C4-2B (cell line): ENCODE results near the gene CEL.

ENCODE experiments used
- H3K27ac ChIP-seq: fragments of 450-650 bp; 2 replicates; pipeline ENCODE4 v1.5.1; 2017
- CTCF ChIP-seq: fragments of 450-650 bp; conservative IDR thresholded peaks from 2 replicates; pipeline ENCODE4 v1.5.1; 2017; ENCODE audit warnings: mild to moderate bottlenecking
- ZFX ChIP-seq: fragments of 450-650 bp; IDR thresholded peaks from 2 replicates; pipeline ENCODE4 v1.6.1; 2017

CEL gene

GRCh38 chr9:133107245-133107722 lies 45.5 kb downstream of the CEL start:
- TF ChIP-seq CTCF (no peak), ZFX (no peak)

DNA sequence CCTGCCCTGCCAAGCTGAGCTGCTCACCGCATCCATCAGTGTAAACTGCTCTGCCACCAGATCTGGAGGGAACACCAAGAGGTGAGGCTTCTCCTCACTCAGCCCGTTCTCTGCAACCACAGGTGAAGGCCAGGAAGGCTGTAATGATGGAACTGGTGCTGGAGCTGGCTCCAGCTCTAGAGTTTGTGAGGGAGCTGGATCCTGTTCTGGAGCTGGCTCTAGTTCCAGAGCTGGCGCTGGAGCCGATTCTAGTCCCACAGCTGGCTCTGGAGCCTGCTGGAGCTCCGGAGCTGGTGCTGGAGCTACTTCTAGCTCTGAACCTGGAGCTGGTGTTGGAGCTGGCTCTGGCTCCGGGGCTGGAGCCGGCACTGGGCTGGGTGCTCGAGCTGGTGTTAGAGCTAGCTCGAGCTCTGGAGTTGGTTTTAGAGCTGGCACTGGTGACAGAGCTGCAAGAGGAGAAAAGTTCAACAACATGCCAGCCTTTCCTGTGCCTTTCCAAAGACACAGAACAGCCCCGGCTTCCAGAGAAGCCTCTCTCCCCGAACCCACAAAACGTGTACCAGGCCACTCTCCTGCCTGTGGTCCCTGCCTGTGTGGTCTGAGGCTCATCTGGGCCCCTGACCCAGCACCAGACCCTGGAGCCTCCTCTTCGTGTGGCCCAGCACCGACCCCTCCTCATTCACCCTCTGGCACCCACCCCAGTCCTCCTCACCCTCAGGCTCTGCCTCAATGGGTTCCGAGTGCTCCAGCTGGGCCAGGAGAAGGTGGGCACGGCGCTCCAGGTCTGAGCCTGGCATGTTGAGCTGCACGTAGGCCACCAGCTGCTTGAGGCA lies 46.4 kb downstream of the CEL start:
- H3K27ac ChIP-seq, result no peak overlapping the region
- TF ChIP-seq ZFX (no peak), CTCF (no peak)

More at GRCh38 chr9:133107245-133107722, 45.5 kb downstream of the CEL start:
- H3K27ac ChIP-seq, result no peak overlapping the region

DNA sequence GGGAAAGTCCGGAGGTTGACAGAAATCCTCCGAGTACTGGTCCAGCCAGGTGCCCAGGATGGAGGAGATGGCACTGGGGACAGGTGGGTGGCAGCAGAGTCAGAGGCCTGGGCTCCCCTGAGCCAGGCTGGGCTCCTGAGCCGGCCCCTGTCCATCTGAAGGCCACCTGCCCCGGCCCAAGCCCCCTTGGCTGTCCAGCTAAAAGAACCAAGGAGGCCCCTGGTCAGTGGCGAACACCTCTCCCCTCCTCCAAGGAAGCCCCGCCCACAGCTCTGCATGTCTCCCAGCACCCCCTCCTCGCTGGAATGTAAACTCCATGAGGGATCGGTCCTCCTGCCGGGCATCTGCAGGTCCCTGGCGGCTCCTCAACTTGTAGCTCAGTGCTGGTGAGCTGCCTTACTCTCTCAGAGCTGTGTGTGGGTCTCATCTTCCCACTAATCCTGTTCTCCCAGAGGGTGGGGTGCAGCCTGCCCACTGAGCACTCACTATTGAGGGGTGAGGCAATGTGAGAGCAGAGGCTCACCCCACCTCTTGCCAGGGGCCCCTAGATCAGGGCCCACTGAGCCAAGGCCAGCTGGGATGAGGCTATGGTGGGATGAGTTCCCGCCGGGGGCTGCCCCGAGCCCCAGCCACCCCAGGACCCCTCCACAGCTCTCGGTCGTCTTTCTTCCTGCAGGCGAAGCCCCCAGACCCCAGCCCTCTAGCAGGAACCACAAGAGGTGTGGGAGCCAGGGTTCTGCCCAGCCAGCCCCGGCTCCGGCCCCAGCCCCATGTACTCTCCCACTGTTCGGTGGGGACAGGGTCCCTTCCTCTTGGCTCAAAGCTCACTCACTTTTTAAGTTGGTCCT lies 47.2 kb downstream of the CEL start:
- H3K27ac ChIP-seq, result no peak overlapping the region
- no peak for TF ChIP-seq ZFX
- TF ChIP-seq CTCF, result no peak

- TF ChIP-seq ZFX (no peak), CTCF (no peak)
- H3K27ac ChIP-seq, result no peak overlapping the region
Observed at GRCh38 chr9:133109931-133110650, 48.3 kb downstream of the CEL start.

DNA sequence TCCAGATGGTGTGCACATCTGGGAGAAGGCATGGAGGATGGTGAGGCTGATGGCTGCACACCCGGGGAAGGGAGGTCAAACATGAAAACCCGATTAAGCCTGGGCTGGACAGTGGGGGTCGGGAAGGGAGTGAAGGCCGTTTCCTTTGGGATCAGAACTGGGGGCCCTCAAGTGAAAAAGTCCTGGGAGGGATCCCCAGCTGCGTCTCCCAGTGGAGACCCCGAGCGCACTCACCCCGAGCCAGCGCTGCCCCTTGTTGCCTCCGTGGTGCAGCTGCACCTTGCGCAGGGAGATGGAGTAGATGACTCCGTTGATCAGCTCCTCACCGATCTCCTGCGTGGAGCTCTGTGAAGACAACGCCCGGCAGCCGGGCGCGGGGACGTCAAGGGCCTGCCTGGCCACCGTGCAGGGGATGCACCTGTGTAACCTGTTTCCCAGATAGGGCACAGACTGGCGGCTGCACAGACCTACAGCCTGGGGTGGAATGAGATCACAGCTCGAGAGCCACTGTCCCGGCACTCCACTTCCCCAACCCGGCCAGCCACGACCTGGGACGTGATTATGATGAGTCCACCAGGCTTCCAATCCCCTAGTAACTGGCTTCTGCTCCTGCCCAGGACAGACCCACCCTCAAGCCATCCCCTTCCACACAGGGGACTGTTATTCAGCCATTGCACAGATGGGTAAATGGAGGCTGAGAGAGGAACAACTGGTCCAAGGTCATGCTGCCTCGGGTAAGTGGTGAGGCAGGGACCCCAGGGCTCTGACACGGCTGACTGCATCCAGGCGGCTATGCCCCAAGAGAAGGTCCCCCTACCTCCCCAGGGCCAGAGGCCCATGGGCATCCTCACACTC lies 50.3 kb downstream of the CEL start:
- peak overlapping the region; percentile 93; the same call in 1 of the 2 replicates for H3K27ac ChIP-seq
- TF ChIP-seq CTCF, result no peak
- TF ChIP-seq ZFX, result no peak

DNA sequence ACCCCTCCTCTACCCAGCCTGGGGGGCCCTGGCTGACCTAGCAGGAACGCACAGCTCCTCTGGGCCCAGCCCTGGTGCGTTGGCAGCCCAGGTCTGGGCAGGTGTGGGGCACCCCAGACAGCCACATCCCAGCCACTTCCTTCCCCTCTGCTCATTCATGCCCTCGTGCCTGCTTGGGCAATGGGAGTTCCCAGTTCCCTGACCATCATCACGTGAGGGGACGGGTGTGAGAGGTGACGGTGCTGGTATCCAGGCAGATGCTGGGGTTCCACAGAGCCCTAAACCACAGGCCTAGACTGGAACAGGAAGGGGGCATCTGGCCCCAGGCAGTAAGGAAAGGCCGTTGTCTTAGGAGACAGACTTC lies 50.9 kb downstream of the CEL start:
- H3K27ac ChIP-seq, result peak overlapping the region; percentile 93; the same call in 1 of the 2 replicates
- TF ChIP-seq CTCF, result no peak
- no peak for TF ChIP-seq ZFX
